Measurements from ENCODE around the gene DTL.

The DTL gene

DNA sequence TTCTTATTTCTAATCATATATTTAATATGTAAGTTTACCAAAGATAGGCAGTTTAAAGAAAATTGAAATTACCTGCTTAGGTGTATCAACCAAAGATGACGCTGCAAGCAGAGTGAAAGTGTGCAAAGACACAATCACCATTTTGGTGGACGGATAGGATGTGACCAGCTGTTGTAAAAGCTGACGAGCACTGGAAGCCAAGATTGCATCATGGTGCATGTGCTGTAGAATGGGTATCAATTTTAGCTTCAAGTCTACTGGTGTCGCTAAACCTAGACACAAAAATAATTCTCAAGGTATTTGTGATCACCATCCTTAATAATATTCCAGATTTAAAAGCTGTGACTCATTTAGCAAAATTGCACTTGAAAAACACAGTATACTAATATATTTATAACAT is 28.4 kb upstream of the DTL start:
- H3K27me3 Mint-ChIP-seq (ENCODE audit: low read depth, poor library complexity), result no peaks in the 10 kb centered on the region
- DNase-seq, result no peak
- H3K9me3 Mint-ChIP-seq, result no peaks in the 10 kb centered on the region
- no peak overlapping the region for H3K4me3 Mint-ChIP-seq
- H3K4me1 Mint-ChIP-seq, result no peaks in the 10 kb centered on the region
- peaks cover 42% of the 10 kb centered on the region for H3K36me3 Mint-ChIP-seq (ENCODE audit: low read depth)
- TF ChIP-seq, protein P1, sequence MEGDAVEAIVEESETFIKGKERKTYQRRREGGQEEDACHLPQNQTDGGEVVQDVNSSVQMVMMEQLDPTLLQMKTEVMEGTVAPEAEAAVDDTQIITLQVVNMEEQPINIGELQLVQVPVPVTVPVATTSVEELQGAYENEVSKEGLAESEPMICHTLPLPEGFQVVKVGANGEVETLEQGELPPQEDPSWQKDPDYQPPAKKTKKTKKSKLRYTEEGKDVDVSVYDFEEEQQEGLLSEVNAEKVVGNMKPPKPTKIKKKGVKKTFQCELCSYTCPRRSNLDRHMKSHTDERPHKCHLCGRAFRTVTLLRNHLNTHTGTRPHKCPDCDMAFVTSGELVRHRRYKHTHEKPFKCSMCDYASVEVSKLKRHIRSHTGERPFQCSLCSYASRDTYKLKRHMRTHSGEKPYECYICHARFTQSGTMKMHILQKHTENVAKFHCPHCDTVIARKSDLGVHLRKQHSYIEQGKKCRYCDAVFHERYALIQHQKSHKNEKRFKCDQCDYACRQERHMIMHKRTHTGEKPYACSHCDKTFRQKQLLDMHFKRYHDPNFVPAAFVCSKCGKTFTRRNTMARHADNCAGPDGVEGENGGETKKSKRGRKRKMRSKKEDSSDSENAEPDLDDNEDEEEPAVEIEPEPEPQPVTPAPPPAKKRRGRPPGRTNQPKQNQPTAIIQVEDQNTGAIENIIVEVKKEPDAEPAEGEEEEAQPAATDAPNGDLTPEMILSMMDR (IDR thresholded peaks at IDR 0.05), result no peak
- no peak overlapping the region for H3K27ac Mint-ChIP-seq

GRCh38 chr1:212007886-212008285 is 27.7 kb upstream of the DTL start:
- TF ChIP-seq, protein P1 (IDR thresholded peaks at IDR 0.05), result no peak
- Mint-ChIP-seq H3K36me3 (ENCODE audit: low read depth) (peaks cover 35% of the 10 kb centered on the region), H3K27me3 (ENCODE audit: low read depth, poor library complexity) (no peaks in the 10 kb centered on the region), H3K4me3 (no peak overlapping the region), H3K9me3 (no peaks in the 10 kb centered on the region), H3K4me1 (no peaks in the 10 kb centered on the region), H3K27ac (no peak overlapping the region)
- no peak for DNase-seq

DNA sequence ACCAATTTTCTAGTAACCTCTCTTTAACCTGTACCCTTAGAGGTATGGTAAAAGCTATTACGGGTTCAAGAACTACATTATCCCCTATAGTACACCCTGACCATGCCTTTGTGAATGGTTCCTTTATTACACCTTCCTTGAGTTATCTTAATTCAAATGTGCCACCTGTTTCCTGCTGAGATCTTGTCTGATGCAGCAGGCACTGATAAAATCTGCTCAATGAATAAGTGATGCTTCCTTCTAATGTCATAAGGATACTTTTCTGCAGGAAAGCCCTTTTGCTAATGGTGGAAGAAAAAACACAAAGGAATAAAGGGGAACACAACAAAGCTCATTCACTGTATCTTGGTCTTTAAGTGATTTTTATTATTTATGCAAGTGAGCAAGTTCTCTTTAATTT is 26.0 kb upstream of the DTL start:
- H3K27me3 Mint-ChIP-seq (ENCODE audit: low read depth, poor library complexity), result peaks cover 3% of the 10 kb centered on the region
- TF ChIP-seq, protein P1 (IDR thresholded peaks at IDR 0.05), result no peak
- no peak overlapping the region for H3K4me3 Mint-ChIP-seq
- no peak overlapping the region for H3K27ac Mint-ChIP-seq
- no peaks in the 10 kb centered on the region for H3K9me3 Mint-ChIP-seq
- H3K4me1 Mint-ChIP-seq, result no peaks in the 10 kb centered on the region
- H3K36me3 Mint-ChIP-seq (ENCODE audit: low read depth), result peaks cover 38% of the 10 kb centered on the region
- no peak for DNase-seq

DNA sequence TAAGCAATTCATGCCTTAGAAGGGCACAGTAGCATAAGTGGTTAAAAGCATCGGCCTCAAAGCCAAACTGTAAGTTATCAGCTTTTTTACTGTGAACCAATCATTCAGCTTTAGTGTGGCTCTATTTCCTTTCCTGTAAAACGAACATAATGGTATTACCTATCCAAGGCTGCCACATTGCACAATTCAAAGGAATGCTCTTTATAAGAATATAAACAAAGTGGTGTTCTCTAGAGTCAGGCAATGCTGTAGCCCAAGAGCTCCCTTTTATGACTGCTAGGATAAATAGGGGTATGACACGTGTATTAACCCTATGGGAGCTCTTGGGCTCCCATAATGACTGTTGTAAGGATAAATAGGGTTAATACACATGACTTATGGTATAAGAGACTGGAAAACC is 25.5 kb upstream of the DTL start:
- Mint-ChIP-seq H3K4me3 (no peak overlapping the region), H3K27me3 (ENCODE audit: low read depth, poor library complexity) (peaks cover 3% of the 10 kb centered on the region), H3K27ac (no peak overlapping the region), H3K36me3 (ENCODE audit: low read depth) (peaks cover 40% of the 10 kb centered on the region), H3K4me1 (no peaks in the 10 kb centered on the region), H3K9me3 (peaks cover under 1% of the 10 kb centered on the region)
- DNase-seq, result no peak
- TF ChIP-seq, protein P1 (IDR thresholded peaks at IDR 0.05), result no peak

GRCh38 chr1:212012034-212012740 is 23.4 kb upstream of the DTL start:
- Mint-ChIP-seq H3K4me1 (no peaks in the 10 kb centered on the region), H3K9me3 (peaks cover 5% of the 10 kb centered on the region), H3K4me3 (no peak overlapping the region), H3K27me3 (ENCODE audit: low read depth, poor library complexity) (peaks cover 3% of the 10 kb centered on the region), H3K36me3 (ENCODE audit: low read depth) (peaks cover 54% of the 10 kb centered on the region), H3K27ac (no peak overlapping the region)
- DNase-seq, result peak; percentile 64
- TF ChIP-seq, protein P1 (IDR thresholded peaks at IDR 0.05), result peak; percentile 91

GRCh38 chr1:212013672-212014071 is 21.9 kb upstream of the DTL start:
- Mint-ChIP-seq H3K4me3 (no peak overlapping the region), H3K9me3 (peaks cover 5% of the 10 kb centered on the region), H3K4me1 (no peaks in the 10 kb centered on the region), H3K27ac (no peak overlapping the region), H3K36me3 (ENCODE audit: low read depth) (peaks cover 56% of the 10 kb centered on the region), H3K27me3 (ENCODE audit: low read depth, poor library complexity) (peaks cover 3% of the 10 kb centered on the region)
- TF ChIP-seq, protein P1 (IDR thresholded peaks at IDR 0.05), result no peak
- DNase-seq, result no peak

All from nephron progenitor cell (in vitro differentiated cells).